ENCODE results near the gene CCDC93.

CCDC93 gene

DNA sequence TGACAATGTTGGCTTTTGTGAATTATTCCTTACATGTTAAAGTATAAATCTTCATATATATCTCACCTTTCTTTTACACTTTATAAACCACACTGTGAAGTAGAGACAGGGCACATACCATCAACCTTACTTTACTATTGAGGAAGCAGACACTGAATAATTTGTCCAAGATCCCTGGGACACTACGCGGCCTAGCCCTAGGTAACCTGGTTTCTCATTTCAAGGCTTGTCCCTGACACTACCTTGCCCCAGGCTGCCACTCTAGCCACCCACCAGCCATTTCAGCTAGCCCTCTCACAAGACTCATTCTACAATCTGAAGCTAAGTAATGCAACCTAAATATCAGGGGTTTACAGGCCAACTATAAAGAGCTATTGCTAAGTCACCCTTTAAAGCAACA, 26.7 kb downstream of the CCDC93 start:
- no peak for DNase-seq (ENCODE audit: low read depth)

DNA sequence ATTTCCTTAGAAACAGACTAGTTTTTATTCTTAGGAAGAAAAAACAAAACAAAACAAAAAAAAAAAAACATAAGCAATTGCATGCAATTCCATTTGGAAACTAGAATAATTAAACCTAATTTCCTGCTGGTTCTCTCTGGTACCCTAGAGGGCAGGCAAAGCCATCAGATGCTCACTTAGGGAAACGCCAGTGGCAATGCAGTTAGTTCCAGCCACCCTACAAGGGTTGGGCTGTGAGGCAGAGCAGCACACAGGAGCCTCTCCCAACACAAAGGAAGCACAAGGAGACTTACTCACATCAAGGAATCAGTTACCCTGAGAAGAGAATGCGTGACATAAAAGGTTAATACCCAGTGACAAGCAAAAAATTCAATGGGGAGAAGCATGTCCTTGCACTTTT, 28.8 kb downstream of the CCDC93 start:
- no peak for DNase-seq (ENCODE audit: low read depth)

DNA sequence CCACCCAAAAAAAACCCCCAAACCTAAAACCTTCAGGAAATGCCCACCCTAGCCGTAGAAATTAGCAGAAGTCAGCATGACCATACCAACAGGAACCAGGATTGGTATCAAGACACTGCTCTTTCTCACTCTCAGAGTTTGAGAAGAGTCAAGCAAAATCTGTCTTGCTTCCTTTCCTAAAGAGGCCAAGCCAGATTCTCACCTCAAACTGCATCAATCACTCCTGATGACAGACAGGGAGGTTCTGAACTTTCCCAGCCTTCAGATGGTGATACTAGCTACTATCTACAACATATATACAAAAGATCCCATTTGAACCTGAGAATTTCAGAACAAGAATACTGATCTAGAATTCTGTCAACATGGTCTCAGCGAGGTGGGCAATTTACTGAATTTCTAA, 29.7 kb downstream of the CCDC93 start:
- DNase-seq (ENCODE audit: low read depth), result no peak

DNA sequence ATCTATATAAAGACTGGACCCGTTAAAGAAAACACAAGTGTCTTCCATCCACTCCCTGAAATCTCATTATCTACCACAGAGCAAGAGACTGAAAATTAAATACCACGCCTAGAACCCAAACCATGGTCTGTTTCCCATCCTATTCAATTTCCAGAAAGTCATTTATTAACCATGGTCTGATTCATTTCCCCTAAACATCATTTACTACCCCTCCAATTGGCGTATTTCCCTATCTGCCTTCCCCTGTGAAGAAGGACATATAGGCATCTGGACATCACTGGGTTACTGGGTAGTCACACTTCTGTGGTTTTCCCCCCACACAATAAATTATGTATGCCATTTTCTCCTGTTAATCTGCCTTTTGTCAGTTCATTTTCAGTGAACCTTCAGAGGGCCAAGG, 30.8 kb downstream of the CCDC93 start:
- DNase-seq (ENCODE audit: low read depth), result no peak

DNA sequence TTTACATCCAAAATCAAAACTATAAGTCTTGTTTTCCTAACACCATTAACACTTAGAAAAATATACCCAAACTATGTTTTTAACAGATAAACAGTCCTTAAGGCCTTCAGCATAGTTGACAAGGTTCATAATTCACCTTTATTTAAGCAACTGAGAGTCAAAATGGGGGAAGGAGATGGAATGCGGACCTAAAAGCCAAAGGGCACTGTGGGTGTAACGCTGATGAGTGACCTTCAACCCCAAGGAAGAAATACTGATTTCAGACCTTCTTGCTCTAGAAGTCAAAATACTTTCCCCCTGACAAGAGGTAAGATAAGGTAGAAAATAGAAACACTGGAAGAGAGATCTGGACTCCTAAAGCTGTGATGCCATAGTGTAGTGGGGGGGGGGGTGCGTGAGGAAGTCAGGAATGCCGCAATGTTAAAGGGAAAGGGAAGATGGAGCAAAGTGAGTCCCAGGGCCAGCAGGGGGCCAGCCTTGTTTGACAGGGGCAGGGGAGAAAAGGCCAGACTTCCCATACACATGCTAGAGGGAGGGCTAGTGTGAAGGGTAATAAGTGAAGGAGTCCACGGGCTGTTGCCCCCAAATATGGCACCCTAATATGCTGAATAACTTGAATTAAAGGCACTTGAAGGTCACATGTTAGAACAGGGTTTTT, 31.4 kb downstream of the CCDC93 start:
- DNase-seq (ENCODE audit: low read depth), result no peak

DNA sequence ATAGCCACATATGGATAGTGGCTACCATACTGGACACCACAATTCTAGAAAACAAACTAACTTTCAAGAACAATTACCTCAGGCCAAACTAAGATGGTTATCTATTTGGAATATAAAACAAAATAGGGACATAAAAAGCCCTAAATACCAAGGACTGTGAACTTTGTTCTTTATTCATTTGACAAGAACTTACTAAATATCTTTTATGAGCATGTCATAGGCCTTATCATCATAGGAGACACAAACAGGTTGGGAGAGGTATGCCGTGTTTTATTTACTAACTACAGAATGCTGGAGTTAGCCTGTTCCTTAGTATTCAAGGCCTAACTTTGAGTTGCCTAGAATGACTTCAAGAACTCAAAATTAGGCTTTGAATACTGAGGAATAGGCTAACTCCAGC, 32.1 kb downstream of the CCDC93 start:
- no peak for DNase-seq (ENCODE audit: low read depth)

DNA sequence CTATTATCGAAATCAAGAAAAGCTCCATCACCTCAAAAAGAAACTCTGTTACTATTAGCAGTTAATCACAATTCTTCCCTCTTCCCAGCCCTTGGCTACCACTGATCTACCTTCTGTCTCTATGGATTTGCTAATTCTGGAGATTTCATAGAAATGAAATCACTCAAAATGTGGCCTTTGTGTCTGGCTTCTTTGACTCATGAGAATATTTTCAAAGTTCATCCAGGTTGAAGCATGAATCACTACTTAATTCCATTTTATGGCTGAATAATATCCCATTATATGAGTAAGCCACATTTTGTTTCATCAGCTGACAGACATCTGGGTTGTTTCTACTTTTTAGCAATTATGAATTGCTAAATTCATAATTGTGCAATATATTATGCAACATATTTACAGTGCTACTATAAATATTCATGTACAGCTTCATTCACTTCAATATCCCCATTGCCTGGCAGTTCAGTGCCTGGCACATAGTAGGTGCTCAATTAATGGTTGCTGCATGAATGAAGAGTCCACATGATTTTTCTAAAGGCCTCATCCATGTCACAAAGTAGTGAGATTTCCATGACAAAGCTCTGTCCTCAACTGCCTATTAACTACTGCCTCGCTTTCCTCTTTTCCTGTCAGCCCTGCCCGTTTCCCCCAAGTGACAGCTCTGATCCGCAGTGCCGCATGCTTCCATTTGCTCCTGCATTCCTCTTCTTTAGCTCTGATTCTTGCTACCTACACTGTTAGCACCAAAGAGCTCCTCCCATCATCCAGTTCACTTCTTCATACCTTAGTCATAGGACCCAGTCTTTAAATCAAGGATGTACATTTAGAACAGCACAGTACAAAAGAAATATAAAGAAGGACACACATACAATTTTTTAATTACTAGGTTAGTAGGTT, 32.8 kb downstream of the CCDC93 start:
- DNase-seq (ENCODE audit: low read depth), result no peak

DNA sequence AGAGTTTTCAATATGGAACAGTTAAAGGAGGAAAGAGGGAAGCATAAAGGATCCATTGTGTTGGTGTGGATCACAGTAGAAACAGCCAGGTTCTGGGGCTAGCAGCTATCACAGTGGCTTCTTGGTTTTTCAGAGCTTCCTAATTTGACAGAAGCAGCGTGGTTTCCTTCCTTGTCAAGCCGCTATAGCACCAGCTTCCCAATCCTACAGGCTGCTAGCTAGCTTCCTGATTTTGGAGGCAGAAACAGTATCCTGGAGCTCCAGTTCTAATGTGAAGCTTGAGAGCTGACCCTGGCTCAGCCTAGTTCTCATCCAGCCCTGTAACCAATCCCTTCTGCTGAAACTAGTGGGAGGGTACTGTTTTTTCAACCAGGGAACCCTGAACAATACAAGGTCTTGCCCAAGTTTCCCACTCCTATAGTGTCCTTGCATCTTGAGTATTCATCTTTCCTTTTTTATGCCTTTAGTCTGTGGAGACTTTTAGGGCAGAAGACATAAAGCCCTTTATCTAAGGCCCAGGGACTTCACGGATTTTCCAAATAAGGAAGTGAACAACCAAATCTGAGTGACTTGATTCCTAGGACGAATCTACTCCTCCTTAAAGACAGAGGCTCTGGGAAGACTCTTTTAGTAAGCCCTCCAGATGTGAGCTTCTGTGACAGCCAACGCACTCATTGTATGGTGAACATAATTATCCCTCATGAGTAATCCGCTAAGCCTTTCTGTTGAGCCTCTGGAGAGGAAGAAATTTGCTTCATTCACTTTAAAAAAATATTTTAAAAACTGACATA, 33.8 kb downstream of the CCDC93 start:
- DNase-seq (ENCODE audit: low read depth), result no peak

DNA sequence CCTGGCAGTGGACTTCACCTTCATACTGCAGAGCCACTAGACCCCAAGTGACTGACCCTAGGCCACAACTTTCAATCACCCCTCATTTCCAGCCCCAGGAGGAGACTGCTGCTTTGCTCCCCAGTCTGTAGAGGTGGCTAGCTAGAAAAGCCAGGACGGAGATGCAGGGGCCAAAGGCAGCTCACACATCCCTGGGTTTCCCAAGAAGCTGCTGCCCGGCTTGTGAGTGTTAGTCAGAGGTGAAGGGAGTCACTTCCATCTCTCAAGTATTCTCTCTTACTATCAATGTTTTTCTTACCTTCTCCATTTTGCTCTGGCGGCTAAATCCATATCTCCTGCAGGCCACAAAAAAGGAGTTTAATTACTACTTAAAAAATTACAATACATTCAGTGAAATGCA, 36.2 kb downstream of the CCDC93 start:
- DNase-seq (ENCODE audit: low read depth), result no peak

DNA sequence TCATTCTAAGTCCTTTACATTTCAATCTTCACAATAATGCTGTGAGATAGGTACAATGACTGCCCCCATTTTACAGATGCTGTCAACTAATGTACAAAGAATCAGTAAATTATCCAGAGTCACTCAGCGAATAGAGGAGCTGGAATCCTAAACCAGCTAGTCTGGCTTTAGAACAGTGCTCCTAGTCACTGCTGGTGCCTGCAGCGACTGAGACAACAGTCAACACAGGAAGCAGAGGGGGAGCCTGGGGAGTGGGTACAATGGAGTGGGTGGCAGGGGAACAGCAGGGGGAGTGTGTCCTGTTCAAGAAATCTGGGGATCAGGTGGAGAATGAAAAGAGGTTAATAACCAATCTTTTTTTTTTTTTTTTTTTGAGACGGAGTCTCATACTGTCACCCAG, 37.3 kb downstream of the CCDC93 start:
- no peak for DNase-seq (ENCODE audit: low read depth)

DNA sequence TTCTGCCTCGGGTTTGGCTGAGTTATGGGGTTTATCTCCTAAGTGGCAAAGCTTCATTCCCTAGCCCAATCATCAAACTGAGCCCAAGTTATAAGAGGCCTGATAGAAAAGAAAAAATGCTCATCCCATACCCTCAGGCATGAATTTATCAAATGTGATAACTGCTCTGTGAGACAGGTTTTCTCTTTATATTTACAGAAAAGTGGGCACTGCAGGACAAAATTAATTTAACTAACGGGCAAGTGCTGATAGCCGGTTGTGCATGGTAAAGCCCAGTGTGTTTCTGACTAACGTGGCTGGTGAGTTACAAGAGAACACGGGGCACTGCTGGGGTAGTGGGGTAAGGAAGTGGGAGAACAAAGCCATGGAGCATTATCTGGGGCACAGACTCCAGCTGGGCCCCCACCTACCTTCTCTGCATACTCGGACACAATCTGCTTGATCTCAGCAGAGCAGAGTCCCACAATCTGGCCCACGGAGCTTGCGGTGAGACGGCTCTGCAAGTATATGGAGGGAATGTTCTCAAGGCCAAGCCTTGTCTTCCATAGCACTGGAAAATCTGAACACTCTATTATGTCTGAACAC, 40.3 kb downstream of the CCDC93 start:
- no peak for DNase-seq (ENCODE audit: low read depth)

DNA sequence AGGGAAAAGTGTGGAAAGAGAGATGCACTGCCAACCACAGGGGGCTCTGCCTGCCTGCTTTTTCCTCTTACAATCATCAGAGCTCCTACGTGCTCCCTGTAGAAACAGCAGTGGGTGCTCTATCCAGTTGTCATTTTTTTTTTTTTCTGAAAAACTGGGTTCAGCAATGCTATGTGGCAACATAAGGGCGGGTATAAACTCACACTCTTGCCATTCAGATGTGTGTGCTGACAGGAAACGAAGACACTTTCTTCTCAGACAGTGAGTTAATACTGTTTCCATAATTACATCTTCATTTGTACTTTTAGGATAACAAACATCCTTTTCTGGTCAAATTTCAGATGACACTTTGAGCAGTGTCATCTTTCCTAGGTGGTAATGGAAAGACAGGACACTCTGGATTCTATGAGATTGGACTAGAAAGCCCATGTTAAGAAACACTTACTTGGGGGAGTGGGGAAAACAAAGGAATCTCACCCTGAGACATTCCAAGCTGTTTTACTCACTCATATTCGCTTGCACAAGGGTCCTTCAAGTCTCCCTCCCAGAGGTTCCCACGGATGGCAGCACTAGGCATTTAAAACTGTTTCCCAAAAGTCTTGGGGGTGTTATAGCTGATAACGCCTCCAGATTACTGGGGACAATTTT, 41.3 kb downstream of the CCDC93 start:
- no peak for DNase-seq (ENCODE audit: low read depth)

DNA sequence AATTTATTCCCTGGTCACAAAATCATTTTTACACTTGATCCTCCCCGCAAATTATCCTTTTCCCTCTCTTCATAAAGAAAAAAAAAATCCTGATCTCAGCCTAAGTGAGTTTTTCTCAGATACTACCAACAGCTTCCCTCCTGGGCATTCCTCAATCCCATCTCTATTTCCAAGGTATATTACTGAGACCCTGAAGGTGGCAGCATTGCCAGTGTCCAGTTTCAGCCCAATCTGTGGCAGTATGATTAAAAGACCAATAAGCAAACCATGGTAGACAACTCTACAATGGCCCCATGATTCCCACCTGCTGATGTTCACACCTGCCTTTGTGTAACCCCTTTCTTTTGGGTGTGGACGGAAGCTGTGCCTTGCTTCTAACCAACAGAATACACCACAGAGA, 45.1 kb downstream of the CCDC93 start:
- DNase-seq (ENCODE audit: low read depth), result no peak

DNA sequence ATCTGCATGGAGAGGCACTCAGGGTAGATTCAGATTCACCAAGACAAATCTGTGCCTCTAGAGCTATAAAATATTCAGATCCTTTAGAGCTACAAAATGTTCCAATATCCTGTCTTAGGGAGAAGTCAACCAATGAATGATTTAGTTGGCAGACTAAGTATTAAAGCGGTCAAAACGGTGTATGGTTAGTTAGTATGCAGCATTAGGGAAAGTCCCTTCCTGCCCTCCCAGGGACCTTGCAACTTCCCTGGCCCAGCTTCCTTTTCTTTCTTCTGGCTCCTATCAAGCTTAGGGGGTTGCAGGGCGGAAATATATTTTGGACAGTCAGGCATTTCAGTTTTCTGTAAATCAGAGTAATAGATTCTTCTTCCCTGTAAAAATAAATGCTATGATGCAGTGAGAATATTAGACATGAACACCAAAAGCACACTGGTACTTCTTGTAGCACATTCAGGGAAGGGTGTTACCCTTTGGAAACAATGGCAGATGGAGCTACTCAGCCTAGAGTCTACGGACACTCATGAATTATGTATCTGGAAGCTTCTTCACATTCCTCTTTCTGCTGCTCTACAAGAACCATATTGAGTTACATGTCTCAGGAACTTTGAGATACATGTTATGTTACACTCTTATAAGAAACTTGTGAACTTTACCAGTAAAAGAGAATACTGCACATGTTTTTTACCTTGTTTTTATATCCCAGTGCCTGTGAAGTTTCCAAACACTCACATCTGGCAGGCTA, 45.7 kb downstream of the CCDC93 start:
- no peak for DNase-seq (ENCODE audit: low read depth)

DNA sequence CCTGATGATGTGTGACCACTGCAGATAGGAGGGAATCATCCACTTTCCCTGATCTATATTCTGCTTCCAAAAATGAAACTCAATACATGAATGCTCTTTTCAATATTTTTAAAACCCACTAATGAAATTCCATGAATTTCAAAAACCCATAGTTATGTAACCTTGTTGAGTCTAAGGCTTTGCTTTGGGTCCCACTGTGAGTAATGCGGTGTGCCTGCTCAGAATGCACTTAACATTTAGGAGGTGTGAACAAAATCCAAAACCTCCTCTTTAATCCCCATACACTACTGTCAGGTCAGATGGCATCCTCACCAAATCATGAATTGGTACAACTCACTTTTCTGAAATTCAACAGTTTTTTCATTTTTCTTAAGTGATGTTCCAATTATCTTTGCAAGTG, 50.4 kb downstream of the CCDC93 start:
- no peak for DNase-seq (ENCODE audit: low read depth)

DNA sequence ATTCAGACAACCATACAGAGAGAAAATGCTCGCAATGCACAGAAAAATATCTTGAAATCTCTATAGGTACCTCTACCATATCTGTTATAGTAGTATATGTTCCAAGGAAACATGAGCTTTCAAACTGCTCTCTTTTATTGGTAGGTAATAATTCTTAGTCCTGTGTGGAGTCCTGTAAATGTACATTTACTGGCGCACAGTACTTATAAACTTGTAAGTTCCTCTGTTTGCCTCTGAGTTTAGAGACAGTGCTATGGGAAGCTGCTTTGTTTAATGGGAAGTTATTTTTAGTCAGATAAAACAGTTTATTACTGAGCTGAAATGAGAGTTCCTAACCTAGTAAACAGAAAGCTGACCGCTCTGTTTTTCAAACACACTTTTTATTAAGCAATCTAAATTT, 52.7 kb downstream of the CCDC93 start:
- no peak for DNase-seq (ENCODE audit: low read depth)

DNA sequence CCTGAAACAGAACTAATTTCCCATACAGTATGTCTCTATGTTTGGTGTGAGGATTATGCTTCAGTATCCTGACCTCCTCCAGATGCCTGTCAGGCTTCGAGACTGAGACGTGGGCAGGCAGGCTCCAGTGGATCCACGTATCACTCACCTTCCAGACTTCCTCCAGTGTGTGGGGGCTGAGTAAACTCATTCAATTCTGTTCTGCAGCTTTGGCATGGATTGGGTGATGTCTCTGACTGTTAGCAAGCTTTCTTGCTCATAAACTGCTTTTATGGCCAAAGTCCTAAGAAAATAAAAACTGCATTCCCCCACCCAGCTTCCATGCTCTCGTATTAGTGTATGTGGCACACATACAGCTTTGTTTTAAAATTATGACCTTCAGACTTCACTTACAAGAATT, 53.6 kb downstream of the CCDC93 start:
- no peak for DNase-seq (ENCODE audit: low read depth)

DNA sequence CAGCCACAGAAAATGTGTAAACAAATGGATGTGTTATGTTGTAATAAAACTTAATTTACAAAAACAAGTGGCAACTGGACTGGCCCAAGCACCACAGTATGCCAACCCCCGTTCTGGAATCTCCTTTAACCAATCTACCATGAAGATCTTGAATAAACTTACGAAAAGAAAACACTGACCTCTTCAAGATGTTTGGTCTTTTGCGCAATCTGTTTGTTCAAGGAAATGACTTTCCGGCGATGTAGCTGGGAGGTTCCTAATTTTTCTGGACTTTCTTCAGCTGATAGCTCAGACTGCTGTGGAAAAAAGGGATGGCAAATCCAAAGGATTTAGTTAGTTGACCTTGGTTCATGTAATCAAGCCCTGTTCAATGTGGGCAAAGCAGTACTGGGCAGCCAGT, 55.7 kb downstream of the CCDC93 start:
- no peak for DNase-seq (ENCODE audit: low read depth)

DNA sequence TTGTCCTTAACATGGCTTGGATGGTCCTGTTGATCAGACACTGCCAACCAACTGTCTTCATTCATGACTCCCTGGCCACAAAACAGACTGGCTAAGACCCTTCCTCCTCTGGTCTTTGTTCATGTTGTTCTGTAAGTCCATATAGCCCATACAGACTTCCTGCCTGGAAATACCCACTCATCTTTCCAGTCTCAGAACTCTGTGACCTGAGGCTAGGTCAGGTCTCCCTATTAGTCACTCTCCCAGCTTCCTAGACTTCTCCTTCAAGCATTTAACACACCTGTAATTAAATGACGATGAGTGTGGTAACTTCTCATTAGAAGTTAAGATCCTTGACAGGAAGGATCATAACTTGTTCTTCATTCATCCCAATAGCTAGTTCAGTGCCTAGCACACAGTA, 56.3 kb downstream of the CCDC93 start:
- no peak for DNase-seq (ENCODE audit: low read depth)

DNA sequence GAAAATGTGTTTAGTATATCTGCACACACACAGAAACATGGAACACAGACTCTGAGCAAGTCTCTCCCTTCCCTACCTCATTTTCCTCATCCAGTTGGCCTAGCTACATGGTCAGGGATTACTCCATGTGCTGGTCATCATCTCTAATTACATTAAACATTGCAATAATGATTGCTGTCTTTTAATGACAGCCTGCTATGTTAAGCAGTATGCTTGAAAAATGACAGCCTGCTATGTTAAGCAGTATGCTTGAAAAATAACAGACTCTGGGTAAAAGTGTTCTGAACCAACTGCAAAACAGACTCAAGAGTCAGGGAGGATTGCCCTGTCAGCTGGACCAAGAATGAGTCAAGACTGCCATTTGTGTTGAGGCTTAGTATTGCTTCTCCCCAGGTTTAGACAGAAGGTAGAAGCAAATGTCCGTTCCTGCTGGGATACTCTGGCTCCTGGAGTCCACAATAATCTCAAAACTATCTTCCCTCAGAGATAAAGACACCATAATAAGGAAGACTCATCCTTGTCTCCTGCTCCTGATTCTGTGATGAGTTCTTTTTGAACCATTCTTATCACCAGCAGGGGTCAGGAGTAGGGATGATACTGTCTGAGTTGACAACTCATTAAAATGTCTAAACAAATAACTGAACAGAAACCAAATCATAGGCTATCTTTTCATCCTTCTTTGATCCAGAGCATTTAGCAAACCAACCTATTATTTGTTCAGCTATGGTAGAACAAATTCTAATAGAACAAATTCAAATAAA, 57.7 kb downstream of the CCDC93 start:
- no peak for DNase-seq (ENCODE audit: low read depth)

DNA sequence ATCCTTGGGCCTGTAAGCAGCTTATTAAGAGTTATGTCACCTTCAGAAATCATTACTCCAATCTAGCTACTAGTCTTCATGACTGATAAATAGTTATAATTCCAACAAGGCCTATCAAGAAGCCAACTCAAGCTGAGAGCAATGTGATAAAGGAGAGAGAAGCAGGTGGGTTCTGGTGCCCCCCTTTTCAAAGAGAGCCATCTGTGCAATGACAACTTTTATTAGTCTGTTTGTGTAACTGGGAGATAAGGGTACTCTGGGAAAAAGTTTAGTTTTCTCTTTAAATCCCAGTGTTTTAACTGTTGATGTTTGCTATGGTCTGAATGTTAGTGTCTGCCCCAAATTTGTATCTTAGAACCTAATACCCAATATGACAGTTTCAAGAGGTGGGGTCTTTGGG, 60.6 kb downstream of the CCDC93 start:
- DNase-seq (ENCODE audit: low read depth), result no peak
